22Rv1 (cell line): ENCODE measurements around the gene UBA1.

Experiments
- CTCF ChIP-seq: fragments of 450-650 bp; IDR thresholded peaks from 2 replicates; pipeline ENCODE4 v1.5.1; 2017; ENCODE audit warnings: mild to moderate bottlenecking
- ZFX ChIP-seq: fragments of 450-650 bp; IDR thresholded peaks from 2 replicates; pipeline ENCODE4 v1.6.1; 2017; ENCODE audit warnings: antibody characterized with exemption, borderline replicate concordance

DNA sequence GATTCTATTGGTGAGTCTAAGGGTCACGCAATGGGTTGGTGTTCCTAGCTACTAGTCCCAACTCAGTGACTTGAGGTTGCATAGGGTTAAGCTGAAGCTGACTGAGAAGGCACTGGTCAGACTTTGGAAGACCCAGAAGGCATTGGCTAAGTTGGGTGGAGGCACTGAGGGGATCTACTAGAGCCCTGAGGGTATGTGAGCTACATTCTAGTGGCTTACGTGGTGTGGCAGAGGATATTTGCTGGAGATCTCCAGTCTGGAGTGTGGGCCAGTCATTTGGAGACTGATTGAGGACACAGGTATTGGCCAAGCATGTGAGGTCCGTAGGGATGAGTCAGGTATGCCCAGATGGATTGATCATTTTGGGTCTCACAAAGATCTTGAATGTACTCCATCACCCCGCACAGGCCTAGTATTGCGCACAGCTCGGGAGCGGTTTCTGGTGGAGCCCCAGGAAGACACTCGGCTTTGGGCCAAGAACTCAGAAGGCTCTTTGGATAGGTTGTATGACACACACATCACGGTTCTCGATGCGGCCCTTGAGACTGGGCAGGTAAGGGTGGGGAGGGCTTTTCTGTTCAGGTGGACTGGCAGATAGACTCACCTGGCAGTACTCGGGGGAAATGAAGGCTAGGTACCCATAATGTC is 46.4 kb downstream of the UBA1 start:
- no peak for TF ChIP-seq CTCF
- TF ChIP-seq ZFX = no peak
